ENCODE results near the gene KRT35. TPM values are rescaled to one million over a fixed set of nuclear protein-coding genes. Genes with fewer than 3 reads are reported as not detected.

KRT35 gene
- total and polyA plus RNA-seq, 2 of the 13 experiments (the other 11 are each of a cell fraction or from before 2014, with no cell fraction given) = not detected

DNA sequence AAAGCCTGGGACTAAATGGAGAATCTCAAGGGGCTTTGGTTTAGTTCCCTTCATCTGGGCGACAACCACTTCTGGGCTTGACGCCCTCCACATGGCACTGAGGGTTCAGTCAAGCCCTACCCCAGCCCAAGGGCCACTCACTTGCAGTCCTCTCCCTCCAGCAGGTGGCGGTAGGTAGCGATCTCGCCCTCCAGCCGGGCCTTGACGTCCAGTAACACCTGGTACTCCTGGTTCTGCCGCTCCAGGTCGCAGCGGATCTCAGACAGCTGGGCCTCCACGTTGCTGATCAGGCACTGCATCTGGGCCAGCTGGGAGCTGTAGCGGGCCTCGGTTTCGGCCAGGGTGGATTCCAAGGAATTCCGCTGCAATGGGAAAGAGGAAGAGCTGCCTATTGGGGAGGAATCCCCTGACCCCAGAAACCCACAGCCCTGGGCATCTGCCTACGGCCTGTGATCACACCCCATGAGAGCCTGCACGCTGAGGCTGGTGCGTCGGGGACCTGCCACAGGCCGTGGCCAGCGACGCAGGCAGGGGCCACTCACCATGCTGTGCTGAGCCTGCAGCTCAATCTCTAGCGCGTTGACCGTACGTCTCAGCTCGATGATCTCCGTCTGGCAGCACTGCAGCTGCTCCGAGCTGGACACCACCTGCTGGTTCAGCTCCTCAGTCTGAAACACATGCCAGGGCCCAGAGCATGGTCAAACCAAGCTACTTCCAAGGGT lies 6.0 kb upstream of the KRT35 start:
- Histone ChIP-seq H3K4me2 (ENCODE audit: low read depth, low read length) (no peak overlapping the region), H4K20me1 (ENCODE audit: insufficient read depth, low read length) (no peaks in the 10 kb centered on the region), H3K4me1 (ENCODE audit: insufficient read depth, low read length) (no peaks in the 10 kb centered on the region), H3K9me3 (ENCODE audit: low read length) (no peaks in the 10 kb centered on the region), H3K27me3 (ENCODE audit: control insufficient read depth in 1 of 2, insufficient read depth in 2 of 2, low read length in 2 of 2) (peaks cover 1 to 45% of the 10 kb centered on the region in 2 experiments; a peak in 4 of 5 replicates), H3K79me2 (ENCODE audit: insufficient read depth, low read length) (no peaks in the 10 kb centered on the region), H2AFZ (ENCODE audit: low read length) (no peak overlapping the region), H3K27ac (ENCODE audit: extremely low read length, insufficient read depth, low read length) (no peak overlapping the region), H3K36me3 (replicated peaks in 1 of 2; ENCODE audit: control insufficient read depth in 1 of 2, insufficient read depth in 2 of 2, low read length in 2 of 2) (no peaks in the 10 kb centered on the region), H3K9ac (ENCODE audit: insufficient read depth, low read depth, low read length) (no peak overlapping the region), H3K4me3 (replicated peaks in 1 of 3; ENCODE audit: insufficient read depth in 1 of 3, low read depth in 2 of 3, low read length in 3 of 3) (no peak overlapping the region)
- intact Hi-C loops (cut with micrococcal nuclease; ENCODE audit: unreplicated experiment) (no loop called here), in situ Hi-C loops (cut with HindIII; ENCODE audit: extremely low pct_ligation_motif_present, low pct_unique_long_range_greater_than_20kb) (loop anchor here (5.0 kb wide), 1 partner anchor 60 kb away; no protein-coding TSS in a partner anchor)
- WGBS (ENCODE audit: low lambda C conversion rate) = 29% methylated on average over 23 of the region's 29 CpGs
- CTCF ChIA-PET (ENCODE audit: low intra/inter-chr PET ratio, low total read pairs) = interaction anchor here (0.9 to 3.9 kb wide), 8 partner anchors 10 to 630 kb away, joined by 3 to 39 read pairs (median 4); no protein-coding TSS in a partner anchor
- BruUV-seq (replicated peaks) = no TSS peak
- peak; percentile 86 for FAIRE-seq
- DNase-seq (ENCODE audit: low spot score) = peak; percentile 42
- POLR2A ChIA-PET = interaction anchor here (1.4 kb wide), 1 partner anchor 41 kb away, joined by 3 read pairs; the partner anchor contains the start of gene KRT19
- peak; percentile 87 for ATAC-seq
- TF ChIP-seq, protein P1, sequence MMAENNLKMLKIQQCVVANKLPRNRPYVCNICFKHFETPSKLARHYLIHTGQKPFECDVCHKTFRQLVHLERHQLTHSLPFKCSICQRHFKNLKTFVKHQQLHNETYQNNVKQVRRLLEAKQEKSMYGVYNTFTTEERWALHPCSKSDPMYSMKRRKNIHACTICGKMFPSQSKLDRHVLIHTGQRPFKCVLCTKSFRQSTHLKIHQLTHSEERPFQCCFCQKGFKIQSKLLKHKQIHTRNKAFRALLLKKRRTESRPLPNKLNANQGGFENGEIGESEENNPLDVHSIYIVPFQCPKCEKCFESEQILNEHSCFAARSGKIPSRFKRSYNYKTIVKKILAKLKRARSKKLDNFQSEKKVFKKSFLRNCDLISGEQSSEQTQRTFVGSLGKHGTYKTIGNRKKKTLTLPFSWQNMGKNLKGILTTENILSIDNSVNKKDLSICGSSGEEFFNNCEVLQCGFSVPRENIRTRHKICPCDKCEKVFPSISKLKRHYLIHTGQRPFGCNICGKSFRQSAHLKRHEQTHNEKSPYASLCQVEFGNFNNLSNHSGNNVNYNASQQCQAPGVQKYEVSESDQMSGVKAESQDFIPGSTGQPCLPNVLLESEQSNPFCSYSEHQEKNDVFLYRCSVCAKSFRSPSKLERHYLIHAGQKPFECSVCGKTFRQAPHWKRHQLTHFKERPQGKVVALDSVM (CRISPR knock-in tag; IDR thresholded peaks at IDR 0.05) = no peak
- TF ChIP-seq ZBTB1 (CRISPR knock-in tag; IDR thresholded peaks at IDR 0.05; ENCODE audit: borderline replicate concordance) (no peak), TBX3 (IDR thresholded peaks at IDR 0.05; ENCODE audit: borderline replicate concordance) (no peak), MZF1 (CRISPR knock-in tag; IDR thresholded peaks at IDR 0.05; ENCODE audit: borderline replicate concordance) (no peak), ZNF569 (CRISPR knock-in tag; IDR thresholded peaks at IDR 0.05; ENCODE audit: borderline replicate concordance) (no peak), HES4 (CRISPR knock-in tag; IDR thresholded peaks at IDR 0.05; ENCODE audit: borderline replicate concordance) (0 out of 2 replicates have a peak, but pooled peaks have one; percentile 5), ZNF589 (CRISPR knock-in tag; conservative IDR thresholded peaks at IDR 0.05) (no peak), ZNF136 (CRISPR knock-in tag; IDR thresholded peaks at IDR 0.05; ENCODE audit: low read depth) (no peak), ZFY (CRISPR knock-in tag; IDR thresholded peaks at IDR 0.05) (peak; percentile 46; the same call in 1 of the 2 replicates), ZBTB20 (CRISPR knock-in tag; IDR thresholded peaks at IDR 0.05; ENCODE audit: borderline replicate concordance, low read depth) (no peak), ZFP36L2 (CRISPR knock-in tag; IDR thresholded peaks at IDR 0.05) (no peak), ZMYM4 (CRISPR knock-in tag; IDR thresholded peaks at IDR 0.05) (no peak), ZNF879 (CRISPR knock-in tag; IDR thresholded peaks at IDR 0.05) (no peak), KDM2A (CRISPR knock-in tag; IDR thresholded peaks at IDR 0.05; ENCODE audit: borderline replicate concordance, low read depth) (peak; percentile 39; the same call in 1 of the 2 replicates), TBP (CRISPR knock-in tag; IDR thresholded peaks at IDR 0.05) (no peak), HNRNPH1 (optimal IDR thresholded peaks at IDR 0.05; ENCODE audit: low read depth, low read length) (no peak), ZNF841 (CRISPR knock-in tag; IDR thresholded peaks at IDR 0.05; ENCODE audit: borderline replicate concordance) (no peak)
- TF ChIP-seq, protein P2, sequence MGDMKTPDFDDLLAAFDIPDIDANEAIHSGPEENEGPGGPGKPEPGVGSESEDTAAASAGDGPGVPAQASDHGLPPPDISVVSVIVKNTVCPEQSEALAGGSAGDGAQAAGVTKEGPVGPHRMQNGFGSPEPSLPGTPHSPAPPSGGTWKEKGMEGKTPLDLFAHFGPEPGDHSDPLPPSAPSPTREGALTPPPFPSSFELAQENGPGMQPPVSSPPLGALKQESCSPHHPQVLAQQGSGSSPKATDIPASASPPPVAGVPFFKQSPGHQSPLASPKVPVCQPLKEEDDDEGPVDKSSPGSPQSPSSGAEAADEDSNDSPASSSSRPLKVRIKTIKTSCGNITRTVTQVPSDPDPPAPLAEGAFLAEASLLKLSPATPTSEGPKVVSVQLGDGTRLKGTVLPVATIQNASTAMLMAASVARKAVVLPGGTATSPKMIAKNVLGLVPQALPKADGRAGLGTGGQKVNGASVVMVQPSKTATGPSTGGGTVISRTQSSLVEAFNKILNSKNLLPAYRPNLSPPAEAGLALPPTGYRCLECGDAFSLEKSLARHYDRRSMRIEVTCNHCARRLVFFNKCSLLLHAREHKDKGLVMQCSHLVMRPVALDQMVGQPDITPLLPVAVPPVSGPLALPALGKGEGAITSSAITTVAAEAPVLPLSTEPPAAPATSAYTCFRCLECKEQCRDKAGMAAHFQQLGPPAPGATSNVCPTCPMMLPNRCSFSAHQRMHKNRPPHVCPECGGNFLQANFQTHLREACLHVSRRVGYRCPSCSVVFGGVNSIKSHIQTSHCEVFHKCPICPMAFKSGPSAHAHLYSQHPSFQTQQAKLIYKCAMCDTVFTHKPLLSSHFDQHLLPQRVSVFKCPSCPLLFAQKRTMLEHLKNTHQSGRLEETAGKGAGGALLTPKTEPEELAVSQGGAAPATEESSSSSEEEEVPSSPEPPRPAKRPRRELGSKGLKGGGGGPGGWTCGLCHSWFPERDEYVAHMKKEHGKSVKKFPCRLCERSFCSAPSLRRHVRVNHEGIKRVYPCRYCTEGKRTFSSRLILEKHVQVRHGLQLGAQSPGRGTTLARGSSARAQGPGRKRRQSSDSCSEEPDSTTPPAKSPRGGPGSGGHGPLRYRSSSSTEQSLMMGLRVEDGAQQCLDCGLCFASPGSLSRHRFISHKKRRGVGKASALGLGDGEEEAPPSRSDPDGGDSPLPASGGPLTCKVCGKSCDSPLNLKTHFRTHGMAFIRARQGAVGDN (CRISPR knock-in tag; IDR thresholded peaks at IDR 0.05) = peak; percentile 30; the same call in 1 of the 2 replicates
